GM23338 (cell line): Measurements from ENCODE around the gene CUX1.
A peak's percentile ranks its signal among the peaks of the same experiment; 100 is the strongest.

Experiments
- CREB1 ChIP-seq: fragments of 250-450 bp; sonication (Bioruptor Pico); IDR thresholded peaks from 2 replicates; pipeline ENCODE4 v1.5.0; 2020; ENCODE audit warnings: low read depth, mild to moderate bottlenecking, moderate library complexity
- EZH2 ChIP-seq: fragments of 200-600 bp; sonication (generic); IDR thresholded peaks from one replicate; pipeline ENCODE4 v1.8.0; 2017; ENCODE audit warnings: antibody characterized with exemption, mild to moderate bottlenecking, low read depth; ENCODE audit not compliant: unreplicated experiment
- EZH2phosphoT487 ChIP-seq: fragments of 200-600 bp; sonication (generic); IDR thresholded peaks from one replicate; pipeline ENCODE4 v1.8.1; 2018; ENCODE audit warnings: antibody characterized with exemption; ENCODE audit not compliant: unreplicated experiment
- JUNB ChIP-seq: IDR thresholded peaks from one replicate; pipeline ENCODE4 v1.6.1; 2016; ENCODE audit warnings: antibody characterized with exemption; ENCODE audit not compliant: unreplicated experiment
- NANOG ChIP-seq: IDR thresholded peaks from 2 replicates; pipeline ENCODE4 v1.6.1; 2016; ENCODE audit warnings: antibody characterized with exemption, borderline replicate concordance
- POLR2AphosphoS5 ChIP-seq: IDR thresholded peaks from 2 replicates; pipeline ENCODE4 v1.6.1; 2016; ENCODE audit warnings: antibody characterized with exemption, low read depth
- ZNF114 ChIP-seq: fragments of 250-450 bp; sonication (Bioruptor Pico); IDR thresholded peaks from 2 replicates; pipeline ENCODE4 v1.5.0; 2020; ENCODE audit warnings: mild to moderate bottlenecking, moderate library complexity
- ZNF331 ChIP-seq: fragments of 250-450 bp; sonication (Bioruptor Pico); IDR thresholded peaks from 2 replicates; pipeline ENCODE4 v1.5.0; 2020; ENCODE audit warnings: low read depth, mild to moderate bottlenecking, moderate library complexity
- TF ChIP-seq, protein P1 (sequence below), 2 experiments: fragments of 200-600 bp in 1 of 2; sonication (generic) in 1 of 2; conservative IDR thresholded peaks; 2 replicates each; pipeline versions ENCODE4 v1.5.1 to v1.6.1; 2016 to 2017; ENCODE audit warnings: antibody characterized with exemption in 2 of 2, low read depth in 2 of 2, mild to moderate bottlenecking in 2 of 2, moderate library complexity in 1 of 2
- TF ChIP-seq, protein P2 (sequence below): IDR thresholded peaks from one replicate; pipeline ENCODE4 v1.6.1; 2018; ENCODE audit warnings: antibody characterized with exemption; ENCODE audit not compliant: unreplicated experiment
- TF ChIP-seq, protein P3 (sequence below): IDR thresholded peaks from 2 replicates; pipeline ENCODE4 v1.6.1; 2016; ENCODE audit warnings: antibody characterized with exemption
- TF ChIP-seq, protein P4 (sequence below): fragments of 250-450 bp; sonication (Bioruptor Pico); IDR thresholded peaks from 2 replicates; pipeline ENCODE4 v1.5.0; 2020; ENCODE audit warnings: mild to moderate bottlenecking, moderate library complexity

DNA sequence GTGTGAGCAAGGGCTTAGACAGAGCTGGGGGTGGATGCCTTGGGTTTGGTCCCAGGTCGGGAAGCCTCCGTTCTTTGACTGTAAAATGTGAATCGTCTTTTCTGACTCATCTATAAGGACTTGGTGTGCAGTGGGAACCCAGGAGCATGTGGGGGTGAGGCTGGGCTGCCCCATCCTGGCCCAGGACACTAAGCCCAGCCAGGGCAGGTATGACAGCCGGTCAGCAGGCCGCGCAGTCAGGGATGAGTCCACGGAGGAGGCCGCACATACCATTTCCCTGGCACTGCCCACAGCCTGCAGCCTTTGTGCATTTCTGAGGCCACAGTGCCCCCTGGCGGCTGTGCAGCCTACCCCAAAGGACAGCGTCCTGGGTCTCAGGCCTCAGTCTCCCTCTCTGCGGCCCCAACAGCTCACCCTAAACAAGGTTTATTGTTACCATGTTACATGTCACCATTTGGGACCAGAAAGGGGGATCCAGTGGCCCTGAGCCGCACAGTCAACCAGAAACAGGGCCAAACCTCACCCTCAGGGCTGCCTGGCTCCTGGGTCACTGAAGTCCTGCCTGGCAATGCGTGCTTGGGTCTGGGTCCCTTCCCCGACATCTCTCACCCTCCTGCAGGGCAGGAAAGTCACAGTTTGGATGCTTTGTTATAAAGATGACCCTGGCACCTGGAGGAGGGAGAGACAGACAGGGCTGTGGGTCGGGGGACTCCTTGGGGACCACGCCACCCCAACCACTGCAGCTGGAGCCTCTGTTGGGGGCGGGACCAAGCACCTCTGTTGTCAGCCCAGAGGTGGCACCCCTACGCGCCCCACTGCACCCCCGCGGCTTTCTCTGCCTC is 454.9 kb downstream of the CUX1 start:
- TF ChIP-seq, protein P1, sequence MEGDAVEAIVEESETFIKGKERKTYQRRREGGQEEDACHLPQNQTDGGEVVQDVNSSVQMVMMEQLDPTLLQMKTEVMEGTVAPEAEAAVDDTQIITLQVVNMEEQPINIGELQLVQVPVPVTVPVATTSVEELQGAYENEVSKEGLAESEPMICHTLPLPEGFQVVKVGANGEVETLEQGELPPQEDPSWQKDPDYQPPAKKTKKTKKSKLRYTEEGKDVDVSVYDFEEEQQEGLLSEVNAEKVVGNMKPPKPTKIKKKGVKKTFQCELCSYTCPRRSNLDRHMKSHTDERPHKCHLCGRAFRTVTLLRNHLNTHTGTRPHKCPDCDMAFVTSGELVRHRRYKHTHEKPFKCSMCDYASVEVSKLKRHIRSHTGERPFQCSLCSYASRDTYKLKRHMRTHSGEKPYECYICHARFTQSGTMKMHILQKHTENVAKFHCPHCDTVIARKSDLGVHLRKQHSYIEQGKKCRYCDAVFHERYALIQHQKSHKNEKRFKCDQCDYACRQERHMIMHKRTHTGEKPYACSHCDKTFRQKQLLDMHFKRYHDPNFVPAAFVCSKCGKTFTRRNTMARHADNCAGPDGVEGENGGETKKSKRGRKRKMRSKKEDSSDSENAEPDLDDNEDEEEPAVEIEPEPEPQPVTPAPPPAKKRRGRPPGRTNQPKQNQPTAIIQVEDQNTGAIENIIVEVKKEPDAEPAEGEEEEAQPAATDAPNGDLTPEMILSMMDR (conservative IDR thresholded peaks at IDR 0.05; ENCODE audit: low read depth in 2 of 2), result peak; percentile 89 to 98
- TF ChIP-seq, protein P2, sequence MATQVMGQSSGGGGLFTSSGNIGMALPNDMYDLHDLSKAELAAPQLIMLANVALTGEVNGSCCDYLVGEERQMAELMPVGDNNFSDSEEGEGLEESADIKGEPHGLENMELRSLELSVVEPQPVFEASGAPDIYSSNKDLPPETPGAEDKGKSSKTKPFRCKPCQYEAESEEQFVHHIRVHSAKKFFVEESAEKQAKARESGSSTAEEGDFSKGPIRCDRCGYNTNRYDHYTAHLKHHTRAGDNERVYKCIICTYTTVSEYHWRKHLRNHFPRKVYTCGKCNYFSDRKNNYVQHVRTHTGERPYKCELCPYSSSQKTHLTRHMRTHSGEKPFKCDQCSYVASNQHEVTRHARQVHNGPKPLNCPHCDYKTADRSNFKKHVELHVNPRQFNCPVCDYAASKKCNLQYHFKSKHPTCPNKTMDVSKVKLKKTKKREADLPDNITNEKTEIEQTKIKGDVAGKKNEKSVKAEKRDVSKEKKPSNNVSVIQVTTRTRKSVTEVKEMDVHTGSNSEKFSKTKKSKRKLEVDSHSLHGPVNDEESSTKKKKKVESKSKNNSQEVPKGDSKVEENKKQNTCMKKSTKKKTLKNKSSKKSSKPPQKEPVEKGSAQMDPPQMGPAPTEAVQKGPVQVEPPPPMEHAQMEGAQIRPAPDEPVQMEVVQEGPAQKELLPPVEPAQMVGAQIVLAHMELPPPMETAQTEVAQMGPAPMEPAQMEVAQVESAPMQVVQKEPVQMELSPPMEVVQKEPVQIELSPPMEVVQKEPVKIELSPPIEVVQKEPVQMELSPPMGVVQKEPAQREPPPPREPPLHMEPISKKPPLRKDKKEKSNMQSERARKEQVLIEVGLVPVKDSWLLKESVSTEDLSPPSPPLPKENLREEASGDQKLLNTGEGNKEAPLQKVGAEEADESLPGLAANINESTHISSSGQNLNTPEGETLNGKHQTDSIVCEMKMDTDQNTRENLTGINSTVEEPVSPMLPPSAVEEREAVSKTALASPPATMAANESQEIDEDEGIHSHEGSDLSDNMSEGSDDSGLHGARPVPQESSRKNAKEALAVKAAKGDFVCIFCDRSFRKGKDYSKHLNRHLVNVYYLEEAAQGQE, result no peak
- TF ChIP-seq POLR2AphosphoS5 (no peak), EZH2 (no peak), CREB1 (CRISPR knock-in tag) (no peak), EZH2phosphoT487 (no peak), JUNB (no peak), NANOG (no peak), ZNF331 (CRISPR knock-in tag) (no peak), ZNF114 (no peak)
- TF ChIP-seq, protein P3, sequence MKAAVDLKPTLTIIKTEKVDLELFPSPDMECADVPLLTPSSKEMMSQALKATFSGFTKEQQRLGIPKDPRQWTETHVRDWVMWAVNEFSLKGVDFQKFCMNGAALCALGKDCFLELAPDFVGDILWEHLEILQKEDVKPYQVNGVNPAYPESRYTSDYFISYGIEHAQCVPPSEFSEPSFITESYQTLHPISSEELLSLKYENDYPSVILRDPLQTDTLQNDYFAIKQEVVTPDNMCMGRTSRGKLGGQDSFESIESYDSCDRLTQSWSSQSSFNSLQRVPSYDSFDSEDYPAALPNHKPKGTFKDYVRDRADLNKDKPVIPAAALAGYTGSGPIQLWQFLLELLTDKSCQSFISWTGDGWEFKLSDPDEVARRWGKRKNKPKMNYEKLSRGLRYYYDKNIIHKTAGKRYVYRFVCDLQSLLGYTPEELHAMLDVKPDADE, result no peak
- TF ChIP-seq, protein P4, sequence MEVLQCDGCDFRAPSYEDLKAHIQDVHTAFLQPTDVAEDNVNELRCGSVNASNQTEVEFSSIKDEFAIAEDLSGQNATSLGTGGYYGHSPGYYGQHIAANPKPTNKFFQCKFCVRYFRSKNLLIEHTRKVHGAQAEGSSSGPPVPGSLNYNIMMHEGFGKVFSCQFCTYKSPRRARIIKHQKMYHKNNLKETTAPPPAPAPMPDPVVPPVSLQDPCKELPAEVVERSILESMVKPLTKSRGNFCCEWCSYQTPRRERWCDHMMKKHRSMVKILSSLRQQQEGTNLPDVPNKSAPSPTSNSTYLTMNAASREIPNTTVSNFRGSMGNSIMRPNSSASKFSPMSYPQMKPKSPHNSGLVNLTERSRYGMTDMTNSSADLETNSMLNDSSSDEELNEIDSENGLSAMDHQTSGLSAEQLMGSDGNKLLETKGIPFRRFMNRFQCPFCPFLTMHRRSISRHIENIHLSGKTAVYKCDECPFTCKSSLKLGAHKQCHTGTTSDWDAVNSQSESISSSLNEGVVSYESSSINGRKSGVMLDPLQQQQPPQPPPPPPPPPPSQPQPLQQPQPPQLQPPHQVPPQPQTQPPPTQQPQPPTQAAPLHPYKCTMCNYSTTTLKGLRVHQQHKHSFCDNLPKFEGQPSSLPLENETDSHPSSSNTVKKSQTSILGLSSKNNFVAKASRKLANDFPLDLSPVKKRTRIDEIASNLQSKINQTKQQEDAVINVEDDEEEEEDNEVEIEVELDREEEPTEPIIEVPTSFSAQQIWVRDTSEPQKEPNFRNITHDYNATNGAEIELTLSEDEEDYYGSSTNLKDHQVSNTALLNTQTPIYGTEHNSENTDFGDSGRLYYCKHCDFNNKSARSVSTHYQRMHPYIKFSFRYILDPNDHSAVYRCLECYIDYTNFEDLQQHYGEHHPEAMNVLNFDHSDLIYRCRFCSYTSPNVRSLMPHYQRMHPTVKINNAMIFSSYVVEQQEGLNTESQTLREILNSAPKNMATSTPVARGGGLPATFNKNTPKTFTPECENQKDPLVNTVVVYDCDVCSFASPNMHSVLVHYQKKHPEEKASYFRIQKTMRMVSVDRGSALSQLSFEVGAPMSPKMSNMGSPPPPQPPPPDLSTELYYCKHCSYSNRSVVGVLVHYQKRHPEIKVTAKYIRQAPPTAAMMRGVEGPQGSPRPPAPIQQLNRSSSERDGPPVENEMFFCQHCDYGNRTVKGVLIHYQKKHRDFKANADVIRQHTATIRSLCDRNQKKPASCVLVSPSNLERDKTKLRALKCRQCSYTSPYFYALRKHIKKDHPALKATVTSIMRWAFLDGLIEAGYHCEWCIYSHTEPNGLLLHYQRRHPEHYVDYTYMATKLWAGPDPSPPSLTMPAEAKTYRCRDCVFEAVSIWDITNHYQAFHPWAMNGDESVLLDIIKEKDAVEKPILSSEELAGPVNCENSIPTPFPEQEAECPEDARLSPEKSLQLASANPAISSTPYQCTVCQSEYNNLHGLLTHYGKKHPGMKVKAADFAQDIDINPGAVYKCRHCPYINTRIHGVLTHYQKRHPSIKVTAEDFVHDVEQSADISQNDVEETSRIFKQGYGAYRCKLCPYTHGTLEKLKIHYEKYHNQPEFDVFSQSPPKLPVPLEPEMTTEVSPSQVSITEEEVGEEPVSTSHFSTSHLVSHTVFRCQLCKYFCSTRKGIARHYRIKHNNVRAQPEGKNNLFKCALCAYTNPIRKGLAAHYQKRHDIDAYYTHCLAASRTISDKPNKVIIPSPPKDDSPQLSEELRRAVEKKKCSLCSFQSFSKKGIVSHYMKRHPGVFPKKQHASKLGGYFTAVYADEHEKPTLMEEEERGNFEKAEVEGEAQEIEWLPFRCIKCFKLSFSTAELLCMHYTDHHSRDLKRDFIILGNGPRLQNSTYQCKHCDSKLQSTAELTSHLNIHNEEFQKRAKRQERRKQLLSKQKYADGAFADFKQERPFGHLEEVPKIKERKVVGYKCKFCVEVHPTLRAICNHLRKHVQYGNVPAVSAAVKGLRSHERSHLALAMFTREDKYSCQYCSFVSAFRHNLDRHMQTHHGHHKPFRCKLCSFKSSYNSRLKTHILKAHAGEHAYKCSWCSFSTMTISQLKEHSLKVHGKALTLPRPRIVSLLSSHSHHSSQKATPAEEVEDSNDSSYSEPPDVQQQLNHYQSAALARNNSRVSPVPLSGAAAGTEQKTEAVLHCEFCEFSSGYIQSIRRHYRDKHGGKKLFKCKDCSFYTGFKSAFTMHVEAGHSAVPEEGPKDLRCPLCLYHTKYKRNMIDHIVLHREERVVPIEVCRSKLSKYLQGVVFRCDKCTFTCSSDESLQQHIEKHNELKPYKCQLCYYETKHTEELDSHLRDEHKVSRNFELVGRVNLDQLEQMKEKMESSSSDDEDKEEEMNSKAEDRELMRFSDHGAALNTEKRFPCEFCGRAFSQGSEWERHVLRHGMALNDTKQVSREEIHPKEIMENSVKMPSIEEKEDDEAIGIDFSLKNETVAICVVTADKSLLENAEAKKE (CRISPR knock-in tag), result no peak
